ENCODE measurements around the gene DKKL1.

DKKL1 gene

DNA sequence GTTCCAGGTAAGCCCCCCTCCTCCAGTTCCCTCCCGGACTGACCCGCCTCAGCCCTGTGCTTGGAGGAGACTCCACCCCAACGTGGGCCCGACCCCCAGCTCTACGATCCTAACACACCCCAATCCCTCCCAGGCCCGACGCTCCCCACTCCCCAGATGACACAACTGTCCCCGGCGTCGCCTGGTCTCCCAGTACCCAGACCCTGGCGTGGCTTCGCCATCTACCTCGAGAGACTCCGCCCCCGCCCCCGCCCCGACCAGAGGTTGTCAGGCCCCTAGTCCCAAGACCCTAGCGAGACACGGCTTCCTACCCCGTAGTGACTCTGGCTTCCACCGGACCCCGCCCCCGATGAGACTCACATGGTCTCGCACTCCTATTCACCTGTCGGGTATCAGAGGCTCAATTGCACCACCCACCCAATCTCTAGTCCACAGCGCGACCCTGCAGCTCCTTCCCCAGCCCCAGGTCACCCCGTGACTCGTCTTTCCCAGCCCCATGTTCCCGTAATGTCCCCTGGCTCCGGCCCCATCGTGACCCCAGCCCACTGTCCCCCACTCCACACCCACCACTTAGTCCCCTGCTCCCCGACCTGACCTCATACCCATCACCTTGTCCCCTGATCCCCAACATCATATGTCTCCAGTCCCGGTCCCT lies 25.5 kb upstream of the DKKL1 start:
- DNase-seq: no peak

DNA sequence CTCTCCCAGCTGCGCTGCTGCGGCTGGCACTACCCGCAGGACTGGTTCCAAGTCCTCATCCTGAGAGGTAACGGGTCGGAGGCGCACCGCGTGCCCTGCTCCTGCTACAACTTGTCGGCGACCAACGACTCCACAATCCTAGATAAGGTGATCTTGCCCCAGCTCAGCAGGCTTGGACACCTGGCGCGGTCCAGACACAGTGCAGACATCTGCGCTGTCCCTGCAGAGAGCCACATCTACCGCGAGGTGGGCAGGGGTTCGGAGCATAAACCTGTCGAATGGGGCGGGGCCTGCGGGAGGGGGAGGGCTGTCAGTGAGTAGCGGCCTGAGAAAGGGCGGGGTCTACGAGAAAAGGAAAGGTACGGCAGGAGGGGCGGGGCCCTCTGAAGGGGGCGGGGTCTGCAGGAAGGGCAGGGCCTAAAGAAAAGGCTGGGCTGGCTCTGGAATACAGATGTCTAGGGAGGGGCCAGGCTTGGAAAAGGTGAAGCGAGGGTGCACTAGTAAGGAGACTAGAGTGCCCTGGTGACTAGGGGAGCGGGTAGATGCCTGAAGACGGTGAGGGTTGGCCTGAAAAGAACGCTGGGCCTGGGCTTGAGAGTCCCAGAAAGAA lies 24.9 kb upstream of the DKKL1 start:
- DNase-seq: no peak

DNA sequence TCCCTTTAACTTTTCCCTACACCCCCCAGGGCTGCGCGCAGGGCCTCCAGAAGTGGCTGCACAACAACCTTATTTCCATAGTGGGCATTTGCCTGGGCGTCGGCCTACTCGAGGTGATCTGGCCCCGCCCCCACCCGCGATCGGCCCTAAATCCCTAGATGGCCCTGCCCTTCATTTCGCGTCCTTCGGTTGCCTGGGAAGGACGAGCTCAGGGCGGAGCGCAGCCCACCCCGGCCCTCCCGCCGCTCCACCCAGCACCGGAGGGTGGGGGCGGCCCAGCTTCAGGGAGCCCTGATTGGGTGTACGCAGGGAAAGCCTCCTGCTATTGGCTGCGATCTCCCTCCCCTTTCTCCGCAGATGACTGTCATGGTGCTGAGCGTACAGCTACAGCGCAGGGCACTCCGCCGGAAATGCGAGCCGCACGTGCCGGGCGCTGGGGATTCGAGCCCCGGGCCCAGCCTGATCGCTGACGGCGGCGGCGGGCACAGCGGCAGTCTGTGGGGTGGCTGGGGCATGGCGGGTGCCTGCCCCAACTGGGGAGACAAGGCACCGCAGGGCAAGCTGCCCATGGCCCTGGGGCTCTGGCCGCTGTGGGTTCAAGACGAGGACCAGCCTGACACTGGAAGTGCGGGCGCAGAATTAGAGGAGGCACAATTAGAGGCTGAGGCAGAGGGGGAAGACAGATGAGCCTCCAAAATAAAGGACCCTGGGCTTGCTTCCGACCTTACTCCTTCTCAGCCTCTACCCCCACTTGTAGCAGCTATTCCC lies 24.2 kb upstream of the DKKL1 start:
- no peak for DNase-seq

DNA sequence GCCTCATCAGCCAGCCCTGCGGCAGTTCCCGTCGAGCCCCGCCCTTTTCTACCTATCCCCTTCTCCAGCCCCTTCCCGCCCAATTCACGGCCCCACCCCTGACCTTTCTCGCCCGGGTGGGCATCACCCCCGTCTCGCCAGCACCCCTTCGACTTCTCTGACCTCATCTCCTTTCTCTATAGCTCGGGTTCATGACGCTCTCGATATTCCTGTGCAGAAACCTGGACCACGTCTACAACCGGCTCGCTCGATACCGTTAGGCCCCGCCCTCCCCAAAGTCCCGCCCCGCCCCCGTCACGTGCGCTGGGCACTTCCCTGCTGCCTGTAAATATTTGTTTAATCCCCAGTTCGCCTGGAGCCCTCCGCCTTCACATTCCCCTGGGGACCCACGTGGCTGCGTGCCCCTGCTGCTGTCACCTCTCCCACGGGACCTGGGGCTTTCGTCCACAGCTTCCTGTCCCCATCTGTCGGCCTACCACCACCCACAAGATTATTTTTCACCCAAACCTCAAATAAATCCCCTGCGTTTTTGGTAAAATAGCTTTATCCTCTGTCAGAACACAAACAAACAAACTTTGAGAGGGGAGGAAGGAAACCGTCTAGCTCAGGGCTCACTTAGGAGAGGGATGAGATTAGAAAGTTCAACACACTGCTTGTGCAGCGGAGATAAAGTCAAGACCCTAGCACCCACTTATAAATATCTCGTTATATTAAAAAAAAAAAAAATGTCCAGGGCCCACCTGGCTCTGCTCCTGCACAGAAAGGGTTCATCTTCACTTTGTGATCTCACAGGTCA lies 23.4 kb upstream of the DKKL1 start:
- DNase-seq: no peak

DNA sequence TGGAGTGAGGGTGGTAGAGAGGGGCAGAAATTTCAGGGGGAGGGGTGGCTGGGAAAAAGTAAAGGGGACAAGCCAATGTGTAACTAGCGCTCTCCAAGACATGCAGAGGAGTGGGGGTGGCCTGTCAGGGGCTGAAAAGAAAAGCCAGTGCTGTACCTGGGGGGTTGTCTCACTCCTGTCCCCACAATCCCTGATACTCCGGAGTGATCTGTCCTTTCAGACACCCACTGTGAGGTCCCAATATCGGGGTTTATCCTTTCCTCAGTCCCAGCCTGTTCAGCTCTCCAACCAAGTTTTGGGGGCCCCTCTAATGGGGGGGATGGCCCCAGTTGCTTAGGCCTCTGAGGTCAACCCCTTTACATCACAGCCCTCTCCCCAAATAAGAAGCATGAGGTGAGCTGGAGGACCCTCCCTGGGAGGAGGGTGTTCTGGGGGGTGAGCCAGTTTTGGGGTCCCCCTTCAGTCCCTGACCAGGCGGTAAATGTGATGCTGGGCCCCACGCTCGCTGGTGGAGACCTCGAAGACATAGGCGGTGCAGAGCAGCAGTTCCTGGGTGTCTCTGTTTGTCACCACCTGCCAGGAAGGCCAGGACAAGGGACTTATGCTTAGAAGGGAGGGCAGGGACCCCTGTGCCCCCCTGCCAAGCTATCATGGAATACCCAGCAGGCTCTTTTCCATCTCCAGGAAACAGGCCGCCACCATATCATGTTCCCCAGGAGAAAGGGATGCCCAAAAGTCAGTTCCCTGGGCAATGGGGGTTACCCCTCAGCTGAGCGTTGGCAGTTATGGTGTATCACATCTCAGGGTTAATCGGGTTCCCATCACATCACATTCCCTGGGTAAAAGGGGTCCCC lies 22.6 kb upstream of the DKKL1 start:
- no peak for DNase-seq

DNA sequence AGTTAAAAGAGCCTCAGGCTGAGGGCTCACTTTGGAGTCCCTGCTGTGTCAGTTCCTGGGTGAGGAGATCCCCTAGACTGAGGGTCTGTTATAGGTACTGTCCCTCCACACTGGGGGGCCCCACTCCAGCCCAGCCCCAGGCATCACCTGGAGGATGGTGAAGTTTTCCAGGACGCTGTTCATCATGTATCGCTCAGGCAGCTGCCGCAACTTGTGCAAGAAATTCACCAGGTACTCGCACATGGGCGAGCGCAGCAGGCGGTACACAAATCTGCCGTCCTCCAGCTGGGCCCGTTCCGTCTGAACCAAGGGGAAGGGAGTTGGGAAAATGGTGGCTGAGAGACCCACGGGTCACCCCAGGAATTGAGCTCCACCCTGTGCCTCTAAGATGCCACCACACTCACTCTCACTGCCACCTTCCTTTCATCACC lies 21.4 kb upstream of the DKKL1 start:
- no peak for DNase-seq

DNA sequence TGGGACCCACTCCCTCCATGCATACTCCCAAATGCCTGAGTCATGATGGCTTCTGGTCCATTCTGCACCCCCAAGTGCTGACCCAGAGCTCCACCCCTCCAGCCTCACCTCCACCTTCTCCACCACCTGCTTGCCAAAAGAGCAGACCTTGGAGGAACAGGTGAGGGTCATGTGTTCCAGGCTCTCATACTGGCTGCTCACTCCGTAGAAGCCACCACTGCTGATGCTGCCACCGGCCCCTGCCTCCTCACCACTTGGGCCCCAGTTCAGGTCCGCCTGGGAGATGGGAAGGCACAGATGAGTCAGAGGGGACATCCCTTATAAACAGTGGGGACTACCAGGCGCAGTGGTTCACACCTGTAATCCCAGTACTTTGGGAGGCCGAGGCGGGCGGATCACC lies 20.6 kb upstream of the DKKL1 start:
- no peak for DNase-seq

DNA sequence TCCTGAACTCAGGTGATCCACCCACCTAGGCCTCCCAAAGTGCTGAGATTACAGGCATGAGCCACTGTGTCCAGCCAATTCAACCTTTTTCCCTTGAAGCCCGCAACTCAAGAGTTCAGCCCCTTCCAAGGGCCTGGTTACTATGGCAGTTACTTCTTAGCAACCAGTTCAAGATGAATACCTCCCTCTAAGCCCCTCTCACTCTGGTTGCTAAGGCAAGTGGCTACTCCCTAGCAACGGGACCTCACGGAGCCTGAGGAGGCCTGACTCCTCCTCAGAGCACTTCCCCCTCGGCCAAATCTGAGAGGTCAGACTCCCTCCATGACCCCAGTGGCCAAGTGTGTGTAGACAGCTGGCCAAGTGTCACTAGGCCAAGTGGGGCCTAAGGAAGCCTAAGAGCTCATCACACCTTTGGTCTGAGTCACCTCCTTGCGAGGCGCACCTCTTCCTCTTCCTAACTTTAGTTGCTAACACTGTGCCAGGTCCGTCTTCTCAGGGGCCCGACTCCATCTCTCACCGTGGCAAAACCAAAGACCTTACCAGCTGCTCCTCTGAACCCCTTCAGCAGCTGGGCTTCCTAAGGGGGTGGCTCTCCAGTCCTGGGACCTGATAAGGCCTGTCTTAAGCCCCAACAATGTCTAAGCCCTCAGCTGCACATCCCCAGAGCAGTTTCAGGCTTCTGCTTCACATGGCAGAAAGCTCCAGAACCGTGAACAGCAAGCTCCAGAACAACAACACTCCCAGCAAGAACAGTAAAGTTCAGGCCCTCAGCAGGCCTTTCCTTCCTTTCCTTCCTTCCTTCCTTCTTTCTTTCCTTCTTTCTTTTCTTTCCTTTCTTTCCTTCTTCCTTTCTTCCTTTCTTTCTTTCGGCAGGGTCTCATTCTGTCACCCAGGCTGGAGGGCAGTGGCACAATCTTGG lies 18.9 kb upstream of the DKKL1 start:
- no peak for DNase-seq

DNA sequence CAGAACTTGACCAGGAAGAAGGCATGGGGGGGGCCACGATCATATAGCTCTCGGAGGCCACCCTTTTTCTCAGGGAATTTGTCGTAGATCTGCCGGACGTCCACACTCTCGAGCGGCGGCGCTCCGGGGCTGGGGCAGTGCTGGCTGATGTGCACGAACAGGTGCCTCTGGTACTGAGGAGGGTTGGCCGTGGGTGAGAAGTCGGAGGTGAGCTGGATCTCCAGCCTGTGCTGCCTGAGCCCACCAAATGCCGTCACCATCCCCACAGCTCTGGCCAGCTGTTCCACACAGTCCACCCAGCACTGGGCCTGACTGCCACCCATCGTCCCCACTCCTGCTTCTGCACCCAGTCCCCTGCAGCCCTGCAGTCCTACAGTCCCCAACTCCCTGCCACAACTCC lies 16.5 kb upstream of the DKKL1 start:
- DNase-seq: no peak

DNA sequence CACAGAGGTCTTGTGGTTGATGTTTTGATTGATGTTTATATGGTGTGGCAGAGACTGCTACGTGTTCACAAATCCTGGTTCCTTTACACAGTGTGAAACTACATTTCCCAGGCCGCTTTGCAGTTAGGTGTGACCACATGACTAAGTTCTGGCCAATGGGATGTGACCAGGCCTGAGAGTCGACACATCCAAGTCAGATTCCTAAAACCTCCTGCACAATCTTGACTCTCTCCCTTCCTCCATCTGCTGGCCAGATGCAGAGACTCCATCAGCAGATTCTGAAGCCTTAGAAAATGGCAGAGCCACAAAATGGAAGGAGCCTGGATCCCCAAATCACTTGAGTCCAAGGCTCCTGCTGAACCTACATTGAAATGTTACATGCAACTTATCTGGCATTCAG lies 15.8 kb upstream of the DKKL1 start:
- no peak for DNase-seq

DNA sequence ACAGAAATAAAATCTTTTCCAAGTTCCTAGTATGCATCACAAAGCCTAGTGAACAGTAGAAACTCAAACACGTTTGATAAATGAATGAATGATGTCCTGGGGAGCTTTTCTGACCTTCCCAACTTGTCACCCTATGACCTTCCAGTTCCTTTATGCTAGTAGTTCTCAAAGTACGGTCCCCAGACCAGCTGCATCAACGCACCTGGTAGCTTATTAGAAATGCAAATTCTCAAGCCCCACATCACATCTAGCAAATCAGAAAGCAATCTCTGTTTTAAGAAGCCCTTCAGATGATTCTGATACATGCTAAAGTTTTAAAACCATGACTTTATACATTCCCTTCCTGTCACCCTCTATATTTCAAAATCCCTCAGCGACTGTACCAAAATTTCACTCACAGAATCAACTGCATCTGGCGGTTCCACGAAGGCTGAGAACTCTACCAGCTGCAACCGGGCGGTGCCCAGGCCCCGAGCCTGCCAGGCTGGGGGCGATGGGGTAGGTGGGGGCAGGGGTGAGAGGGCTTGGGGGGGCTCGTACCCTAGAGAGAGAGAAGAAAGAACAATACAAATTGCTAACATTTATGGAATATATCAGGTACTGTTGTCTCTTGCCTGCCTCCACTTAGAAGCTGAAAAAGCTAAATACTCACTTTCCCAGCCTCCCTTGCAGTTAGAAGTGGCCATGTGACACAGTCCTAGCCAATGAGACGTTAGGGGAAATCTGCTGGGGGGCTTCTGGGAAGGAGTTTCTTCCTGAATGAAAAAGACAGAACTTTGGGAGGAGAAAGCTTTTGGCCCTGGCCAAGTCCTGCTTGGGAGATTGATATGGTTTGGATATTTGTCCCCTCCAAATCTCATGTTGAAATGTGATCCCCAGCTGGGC lies 15.1 kb upstream of the DKKL1 start:
- no peak for DNase-seq

DNA sequence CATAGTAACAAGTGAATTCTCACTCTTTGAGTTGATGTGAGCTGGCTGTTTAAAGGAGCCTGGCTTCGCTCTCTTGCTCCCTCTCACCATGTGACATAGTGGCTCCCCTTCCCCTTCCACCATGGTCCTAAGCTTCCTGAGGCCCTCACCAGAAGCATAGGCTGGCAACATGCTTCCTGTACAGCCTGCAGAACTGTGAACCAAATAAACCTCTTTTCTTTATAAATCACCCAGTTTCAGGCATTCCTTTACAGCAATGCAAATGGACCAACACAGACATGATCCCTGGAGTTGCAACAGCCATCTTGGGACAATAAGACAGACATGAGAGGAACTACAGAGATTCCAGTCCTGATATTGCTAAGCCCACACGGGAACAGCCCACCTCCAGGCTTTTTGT lies 14.1 kb upstream of the DKKL1 start:
- DNase-seq: no peak

DNA sequence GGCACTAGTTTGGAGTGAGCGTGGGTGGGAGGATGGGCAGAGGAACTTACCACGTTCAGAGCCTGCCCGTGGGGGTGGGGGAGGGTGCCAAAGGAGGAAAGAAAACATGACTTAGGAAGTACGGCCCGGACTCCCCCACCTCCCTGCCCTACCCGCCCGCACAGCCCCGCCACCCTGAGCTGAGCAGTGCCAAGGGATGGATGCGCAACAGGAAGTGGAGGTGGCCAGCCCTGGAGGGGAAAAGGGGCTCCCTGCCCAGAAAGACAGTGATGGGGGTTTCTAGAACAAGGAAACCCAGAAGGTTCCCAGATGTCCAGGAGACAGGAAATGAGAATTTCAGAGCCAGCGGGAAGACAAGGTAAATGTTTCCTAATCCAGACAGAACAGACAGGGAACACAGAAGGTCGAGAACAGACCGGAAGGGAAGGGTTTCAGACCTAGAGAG lies 7.7 kb upstream of the DKKL1 start:
- no peak for DNase-seq

DNA sequence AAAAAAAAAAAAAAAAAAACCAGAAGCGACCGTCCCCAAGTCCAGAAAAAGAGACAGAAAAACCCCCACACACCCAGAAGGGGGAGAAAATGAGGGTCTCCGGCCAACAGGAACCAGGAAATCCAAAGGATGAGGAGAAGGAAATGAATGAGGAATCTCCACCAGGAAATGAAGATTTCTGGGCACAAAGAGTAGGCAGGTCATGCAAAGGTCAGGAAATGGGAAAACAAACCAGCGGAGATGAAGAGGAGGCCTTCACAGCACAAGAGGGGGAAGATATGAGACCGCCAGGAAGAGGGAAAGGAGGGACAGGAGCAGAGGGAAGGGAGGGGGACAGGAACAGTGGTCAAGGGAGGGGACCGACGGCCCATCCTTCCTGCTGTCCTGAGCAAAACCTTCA lies 7.3 kb upstream of the DKKL1 start:
- no peak for DNase-seq

DNA sequence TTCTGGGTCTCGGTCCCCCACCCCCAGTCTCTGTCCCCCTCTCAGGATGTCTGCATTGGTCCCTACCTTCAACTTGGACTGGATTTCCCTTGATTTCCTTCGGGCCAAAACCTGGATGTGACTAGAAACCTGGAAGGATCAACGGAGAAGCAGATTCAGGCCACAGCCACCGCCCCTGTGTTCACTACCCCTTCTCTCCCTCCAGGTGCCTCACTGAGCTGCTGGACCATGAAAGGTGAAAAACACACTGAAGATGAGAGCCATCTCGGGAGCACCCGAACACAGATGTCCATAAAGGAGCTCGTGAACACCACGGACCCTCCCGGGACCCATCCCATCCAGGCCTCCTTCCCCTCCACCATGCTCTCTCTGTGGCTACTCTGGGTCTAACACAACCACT lies 6.5 kb upstream of the DKKL1 start:
- DNase-seq: no peak

DNA sequence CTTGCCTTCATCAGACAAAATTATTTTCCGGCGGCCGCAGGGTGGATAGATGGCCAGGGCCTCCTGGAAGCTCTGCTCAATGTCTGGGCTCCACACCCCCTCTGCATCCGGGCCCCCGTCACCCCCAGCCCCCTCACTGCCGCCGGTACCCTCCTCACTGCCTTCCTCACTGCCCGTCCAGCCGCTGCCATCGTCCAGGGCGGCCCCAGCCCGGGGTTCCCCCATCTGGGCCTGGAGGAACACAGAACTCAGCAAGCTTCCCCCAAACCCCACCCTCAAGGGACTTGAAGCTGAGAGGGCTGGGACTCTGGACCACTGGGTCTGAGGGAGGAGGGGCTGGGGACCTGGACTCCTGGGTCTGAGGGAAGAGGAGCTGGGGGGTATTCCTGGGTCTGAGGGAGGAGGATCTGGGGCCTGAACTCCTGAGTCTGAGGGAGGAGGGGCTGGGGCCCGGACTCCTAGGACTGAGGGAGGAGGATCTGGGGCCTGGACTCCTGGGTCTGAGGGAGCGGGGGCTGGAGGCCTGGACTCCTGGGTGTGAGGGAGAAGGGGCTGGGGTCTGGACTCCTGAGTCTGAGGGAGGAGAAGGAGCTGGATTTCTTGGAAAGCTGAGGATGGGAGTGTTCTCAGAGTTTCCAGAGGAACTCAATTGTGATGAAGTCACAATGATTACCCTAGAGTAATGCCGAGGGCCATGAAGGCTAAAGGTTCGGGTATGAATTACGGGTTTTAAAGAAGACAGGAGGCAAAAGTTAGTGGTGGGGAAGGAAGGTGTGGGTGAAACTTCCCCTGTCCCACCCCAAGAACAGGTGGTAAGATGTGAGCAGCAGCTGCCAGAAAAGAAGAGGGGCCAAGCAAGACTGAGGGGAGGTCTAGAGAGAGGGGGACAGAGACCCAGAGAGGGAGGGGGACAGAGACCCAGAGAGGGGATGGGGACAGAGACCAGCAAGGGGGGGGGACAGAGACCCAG lies 3.5 kb upstream of the DKKL1 start:
- DNase-seq: no peak

DNA sequence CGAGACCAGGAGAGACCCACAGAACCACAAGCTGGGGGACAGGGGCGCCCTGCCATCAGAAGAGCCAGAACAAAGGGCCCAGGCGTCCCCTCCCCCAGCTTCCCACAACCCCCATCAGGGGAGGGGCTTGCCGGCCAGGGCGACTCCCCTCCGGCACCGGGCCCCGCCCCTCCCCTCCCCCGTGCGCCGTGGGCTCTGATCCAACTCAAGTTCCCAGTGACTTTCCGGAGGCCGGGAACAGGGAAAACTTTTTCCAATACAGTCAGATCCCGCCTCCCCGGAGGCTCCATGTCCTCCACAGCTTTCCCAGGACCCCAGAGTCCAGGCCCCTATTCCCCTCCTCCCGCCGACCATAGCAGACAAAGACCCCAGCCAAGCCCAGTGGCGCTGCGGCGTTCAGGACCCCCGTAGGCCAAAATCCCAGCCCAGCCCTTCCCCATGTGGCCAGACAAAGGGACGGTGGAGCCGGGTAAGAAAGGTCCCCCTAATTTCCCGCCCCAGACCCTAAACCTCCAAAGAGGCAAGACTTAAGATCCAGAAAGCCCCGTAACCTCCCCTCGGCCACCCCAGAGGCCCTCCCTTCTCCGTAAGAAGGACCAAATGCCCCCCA lies 2.1 kb upstream of the DKKL1 start:
- no peak for DNase-seq
